Keratinocyte (primary cell): ENCODE measurements around the gene MYEF2. TPM values are rescaled to one million over a fixed set of nuclear protein-coding genes. Genes with fewer than 3 reads are reported as not detected.

Source experiments
- DNase-seq: peaks from one replicate; pipeline ENCODE4 v3.0.0-alpha.2; 2011; ENCODE audit warnings: low read depth, missing footprints, low spot score
- FAIRE-seq: peaks from 2 replicates; lab custom pipeline; 2011; peaks lifted over from hg19 to GRCh38; lab: Jason Lieb, UNC
- H2AFZ ChIP-seq: 2 replicates; pipeline ENCODE4 v1.6.0; 2012; ENCODE audit warnings: low read length, control low read depth, inconsistent platforms; ENCODE audit not compliant: control insufficient read depth
- H3K27ac ChIP-seq: 2 replicates; pipeline ENCODE4 v1.5.1; 2011; ENCODE audit warnings: low read length; ENCODE audit not compliant: control insufficient read depth, insufficient read depth
- H3K27me3 ChIP-seq: 3 replicates; pipeline ENCODE4 v1.6.0; 2011; ENCODE audit warnings: low read length; ENCODE audit not compliant: control insufficient read depth, insufficient read depth; ENCODE audit errors: extremely low read depth
- H3K36me3 ChIP-seq, 2 experiments: 2 replicates in 1 of 2; 3 replicates in 1 of 2; pipeline ENCODE4 v1.5.1; 2011; ENCODE audit warnings: low read length in 2 of 2, mild to moderate bottlenecking in 1 of 2; ENCODE audit not compliant: control insufficient read depth in 2 of 2, insufficient read depth in 2 of 2; ENCODE audit errors: extremely low read depth in 1 of 2
- H3K4me1 ChIP-seq: 3 replicates; pipeline ENCODE4 v1.5.1; 2011; ENCODE audit warnings: low read length; ENCODE audit not compliant: control insufficient read depth, insufficient read depth; ENCODE audit errors: extremely low read depth
- H3K4me2 ChIP-seq: 3 replicates; pipeline ENCODE4 v1.6.0; 2011; ENCODE audit warnings: low read depth, low read length; ENCODE audit not compliant: control insufficient read depth, insufficient read depth; ENCODE audit errors: extremely low read depth
- H3K4me3 ChIP-seq, 3 experiments: fragments of 200-600 bp in 1 of 3; sonication (generic) in 1 of 3; 2 replicates in 2 of 3; 3 replicates in 1 of 3; pipeline ENCODE4 v1.5.1; 2011 to 2016; ENCODE audit warnings: low read length in 3 of 3, mild to moderate bottlenecking in 3 of 3, control low read depth in 2 of 3, inconsistent platforms in 1 of 3, low read depth in 1 of 3, mixed read lengths in 1 of 3, mixed run types in 1 of 3, moderate library complexity in 1 of 3; ENCODE audit not compliant: control insufficient read depth in 2 of 3, insufficient read depth in 2 of 3; ENCODE audit errors: extremely low read depth in 1 of 3
- H3K79me2 ChIP-seq: 2 replicates; pipeline ENCODE4 v1.6.0; 2012; ENCODE audit warnings: low read length; ENCODE audit not compliant: control insufficient read depth, insufficient read depth
- H3K9ac ChIP-seq: 3 replicates; pipeline ENCODE4 v1.6.0; 2011; ENCODE audit warnings: low read length; ENCODE audit not compliant: control insufficient read depth, insufficient read depth; ENCODE audit errors: extremely low read depth
- H3K9me1 ChIP-seq: 3 replicates; pipeline ENCODE4 v1.6.0; 2011; ENCODE audit warnings: low read length; ENCODE audit not compliant: control insufficient read depth, insufficient read depth; ENCODE audit errors: extremely low read depth
- H3K9me3 ChIP-seq: 2 replicates; pipeline ENCODE4 v1.5.1; 2012; ENCODE audit warnings: low read depth, low read length; ENCODE audit not compliant: control insufficient read depth
- H4K20me1 ChIP-seq: 3 replicates; pipeline ENCODE4 v1.6.0; 2011; ENCODE audit warnings: low read length; ENCODE audit not compliant: control insufficient read depth, insufficient read depth; ENCODE audit errors: extremely low read depth
- CTCF ChIP-seq, 3 experiments: IDR thresholded peaks in 1 of 3; conservative IDR thresholded peaks in 1 of 3; optimal IDR thresholded peaks in 1 of 3; 2 replicates in 2 of 3; 3 replicates in 1 of 3; pipeline versions ENCODE3 to v1.5.1; 2011; ENCODE audit warnings: low read length in 3 of 3, mild to moderate bottlenecking in 3 of 3, moderate library complexity in 2 of 3, control low read depth in 1 of 3, inconsistent platforms in 1 of 3; ENCODE audit not compliant: insufficient read depth in 2 of 3; ENCODE audit errors: extremely low read depth in 1 of 3
- EZH2 ChIP-seq: IDR thresholded peaks from one replicate; pipeline ENCODE4 v1.6.1; 2012; ENCODE audit warnings: inconsistent platforms, mild to moderate bottlenecking, low read length, moderate library complexity
- dilution Hi-C: fragments of 300-500 bp; cut with MboI; formaldehyde crosslinking; loops from one replicate; pipeline ENCODE4 v1.7.0; 2020; ENCODE audit warnings: low sequenced_read_pairs; ENCODE audit not compliant: extremely low pct_ligation_motif_present
- polyA plus RNA-seq, 5 experiments: library from polyadenylated mRNA; depleted of rRNA in 3 of 5; stranded (reverse) in 3 of 5; stranded (forward) in 1 of 5; unstranded in 1 of 5; fragments of >200 nt; gene quantifications; 1 replicate in 1 of 5; 2 replicates in 3 of 5; 3 replicates in 1 of 5; pipeline versions ENCODE4 v1.2.1 to v1.2.3, GENCODE V29; 2011 to 2012; ENCODE audit warnings: missing spikeins in 2 of 5, low read depth in 1 of 5, low replicate concordance in 1 of 5

MYEF2 gene
- polyA plus RNA-seq, 1 donor (not counting 4 experiments of a cell fraction or from before 2014, with no cell fraction given), result 2.8 TPM

- H3K4me1 ChIP-seq, result no peaks in the 10 kb centered on the region
- dilution Hi-C loops, result no loop called here
- H3K9me3 ChIP-seq, result no peaks in the 10 kb centered on the region
- no peak overlapping the region for H3K9ac ChIP-seq
- TF ChIP-seq CTCF (optimal IDR thresholded peaks at IDR 0.05 in 1 of 3, IDR thresholded peaks at IDR 0.05 in 1 of 3, conservative IDR thresholded peaks at IDR 0.05 in 1 of 3; ENCODE audit: extremely low read depth in 1 of 3, insufficient read depth in 2 of 3, low read length in 3 of 3) (no peak), EZH2 (no peak)
- H4K20me1 ChIP-seq, result no peaks in the 10 kb centered on the region
- H3K36me3 ChIP-seq, result no peaks in the 10 kb centered on the region
- H3K4me2 ChIP-seq, result no peak overlapping the region
- H2AFZ ChIP-seq, result no peak overlapping the region
- no peak overlapping the region for H3K4me3 ChIP-seq
- no peak for DNase-seq
- no peaks in the 10 kb centered on the region for H3K79me2 ChIP-seq
- FAIRE-seq, result no peak
- no peaks in the 10 kb centered on the region for H3K9me1 ChIP-seq
- no peak overlapping the region for H3K27ac ChIP-seq
- H3K27me3 ChIP-seq, result no peaks in the 10 kb centered on the region
Observed at GRCh38 chr15:48202068-48202467, 24.0 kb upstream of the MYEF2 start.

- no peaks in the 10 kb centered on the region for H3K79me2 ChIP-seq
- dilution Hi-C loops, result no loop called here
- H3K4me2 ChIP-seq, result peak within 1 kb of the TSS; percentile 57
- peaks cover 11% of the 10 kb centered on the region for H3K27me3 ChIP-seq
- no peaks in the 10 kb centered on the region for H3K9me1 ChIP-seq
- no peaks in the 10 kb centered on the region for H3K9me3 ChIP-seq
- no peaks in the 10 kb centered on the region for H3K36me3 ChIP-seq
- no peak within 1 kb of the TSS for H3K27ac ChIP-seq
- no peak for TF ChIP-seq CTCF (optimal IDR thresholded peaks at IDR 0.05 in 1 of 3, IDR thresholded peaks at IDR 0.05 in 1 of 3, conservative IDR thresholded peaks at IDR 0.05 in 1 of 3; ENCODE audit: extremely low read depth in 1 of 3, insufficient read depth in 2 of 3, low read length in 3 of 3)
- no peak for TF ChIP-seq EZH2
- FAIRE-seq (no peak), DNase-seq (no peak)
- H4K20me1 ChIP-seq, result no peaks in the 10 kb centered on the region
- H3K4me1 ChIP-seq, result no peaks in the 10 kb centered on the region
- no peak within 1 kb of the TSS for H3K4me3 ChIP-seq
- H3K9ac ChIP-seq, result no peak within 1 kb of the TSS
- H2AFZ ChIP-seq, result no peak within 1 kb of the TSS
Observed at GRCh38 chr15:48191574-48192225, 13.6 kb upstream of the MYEF2 start, which contains the start of gene CTXN2. TSS of gene CTXN2 (plus strand) at chr15:48191665. CDS start at chr15:48201301, 9,636 bp downstream.
